Heart left ventricle (tissue), 16 donors: ENCODE results near the gene ROR1. TPM values are rescaled to one million over a fixed set of nuclear protein-coding genes. Genes with fewer than 3 reads are reported as not detected.
A peak's percentile ranks its signal among the peaks of the same experiment; 100 is the strongest.

Source experiments
- ATAC-seq, 4 donors: fragments of 200-7000 bp; cut with Tn5 transposase; one replicate each; pipeline ENCODE4 v1.9.1; 2020 to 2022; ENCODE audit warnings: moderate library complexity in 4 of 4, mild to moderate bottlenecking in 3 of 4, moderate number of reproducible peaks in 1 of 4
- DNase-seq, 5 donors: peaks; one replicate each; pipeline ENCODE4 v3.0.0-alpha.2; 2020
- H3K27ac ChIP-seq, 12 donors: fragments of 200-600 bp; sonication (generic) in 4 of 12; one replicate each; pipeline versions ENCODE4 v1.5.0 to v1.8.0; 2016 to 2022; ENCODE audit warnings: mild to moderate bottlenecking in 2 of 12
- H3K27me3 ChIP-seq, 9 donors: fragments of 200-600 bp; sonication (generic) in 2 of 9; one replicate each; pipeline versions ENCODE4 v1.5.1 to v1.8.0; 2016 to 2022; ENCODE audit warnings: mild to moderate bottlenecking in 3 of 9
- H3K36me3 ChIP-seq, 9 donors: fragments of 200-600 bp; sonication (generic) in 2 of 9; one replicate each; pipeline versions ENCODE4 v1.5.0 to v1.8.0; 2018 to 2022; ENCODE audit warnings: mild to moderate bottlenecking in 2 of 9
- H3K4me1 ChIP-seq, 12 donors: fragments of 200-600 bp; sonication (generic) in 4 of 12; one replicate each; pipeline versions ENCODE4 v1.5.0 to v1.8.0; 2016 to 2022; ENCODE audit warnings: mild to moderate bottlenecking in 3 of 12
- H3K4me3 ChIP-seq, 12 donors: fragments of 200-600 bp; sonication (generic) in 4 of 12; one replicate each; pipeline versions ENCODE4 v1.5.0 to v1.8.0; 2017 to 2022; ENCODE audit warnings: mild to moderate bottlenecking in 9 of 12, moderate library complexity in 4 of 12
- H3K9me3 ChIP-seq, 12 donors: fragments of 200-600 bp; sonication (generic) in 4 of 12; one replicate each; pipeline versions ENCODE4 v1.5.0 to v1.8.0; 2016 to 2022; ENCODE audit warnings: mild to moderate bottlenecking in 1 of 12
- POLR2A ChIP-seq, 2 donors: fragments of 450-650 bp; IDR thresholded peaks; one replicate each; pipeline ENCODE4 v1.6.1; 2017; ENCODE audit warnings: antibody characterized with exemption in 2 of 2, mild to moderate bottlenecking in 2 of 2, moderate library complexity in 2 of 2
- WGBS, 4 donors: extraction: QIAGEN DNeasy Blood & Tissue Kit in 2 of 4; methylation state at CpG; one replicate each; pipeline versions ENCODE4 v1.1.5 to v1.1.7; 2013 to 2018; 5-methylcytosine and 5-hydroxymethylcytosine counted together
- intact Hi-C, 10 donors: fragments of 100-400 bp; cut with DNase I; formaldehyde crosslinking; loops; one replicate each; pipeline versions ENCODE4 v1.11.1 to v1.14.2; 2022
- polyA plus RNA-seq, 2 donors: library from polyadenylated mRNA; stranded (reverse); fragments of 200-250 nt; gene quantifications; one replicate each; pipeline ENCODE4 v1.2.3, GENCODE V29; 2013
- total RNA-seq, 9 donors: library from RNA; depleted of rRNA in 2 of 9; stranded (reverse); fragments of >200 nt in 2 of 9; fragmentation: NEBNext Ultra II Directional in 3 of 9; extraction: Animal tissue kit (Norgen Biotek cat#: 25700) in 3 of 9; gene quantifications; one replicate each; pipeline versions ENCODE4 v1.1.0 to v1.2.4, GENCODE V29; 2016 to 2023
- TF ChIP-seq, protein P1 (sequence below), 12 donors: fragments of 200-600 bp; sonication (generic) in 4 of 12; IDR thresholded peaks; one replicate each; pipeline versions ENCODE4 v1.5.0 to v1.8.0; 2018 to 2022; ENCODE audit warnings: antibody characterized with exemption in 12 of 12, mild to moderate bottlenecking in 5 of 12
- donor health status: ischemic (EF 13 %, LVEDD 7.1; RV severe dilation, severe dysfunction).
- donor health status: healthy with polysubstance abuse.
- donor health status: DM: no; HTN: yes; CAD: no.
- donor health status: DM: no; HTN: no; CAD: no.
- donor health status: ischemic (EF 25% LVEDD 6.9; RV normal size, moderate dysfunction).
- donor health status: ischemic (EF 25% LVEDD 5.7; RV mildly dilated, moderate dysfunction).
- donor health status: healthy.
- donor health status: DM: yes; HTN: yes; CAD: no.
- donor health status: ischemic (EF 35%, LVEDD 5.7; RV mildly dilated, moderate dysfunction).
- donor health status: nonischemic (EF 11% LVEDD 7.7; RV severe dilation, severe dysfunction).
- donor health status: DM: yes; HTN: yes; CAD: no.
- donor health status: PGD.
- donor health status: ischemic (EF 29% LVEDD 5.4; RV normal size, mild dysfunction).
- donor health status: nonischemic (EF 23%, LVEDD 6.1; RV moderate dilation, normal function).

The ROR1 gene
- total and polyA plus RNA-seq, 11 donors: 4.1 to 35.3 (median 19.3) TPM

DNA sequence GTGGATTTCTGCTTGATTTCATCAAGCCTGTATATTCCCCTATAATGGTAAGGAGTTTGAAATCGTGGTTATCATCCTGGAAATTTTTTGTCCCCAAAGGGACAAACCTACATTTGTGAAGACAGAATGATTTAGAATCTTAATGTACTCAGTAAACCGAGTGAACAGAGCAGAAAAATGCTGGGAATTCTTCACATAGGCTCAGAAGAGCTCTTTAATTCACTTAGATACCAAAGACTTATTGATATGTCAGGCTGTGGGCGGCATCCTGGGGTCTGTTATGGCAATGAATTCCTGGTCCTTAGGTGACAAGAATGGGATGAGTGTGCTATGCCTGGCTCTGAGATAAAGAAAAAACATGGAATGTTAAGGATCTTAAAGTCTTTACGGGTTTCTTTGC is 74.9 kb downstream of the ROR1 start:
- ATAC-seq: no peak
- TF ChIP-seq POLR2A (IDR thresholded peaks at IDR 0.05): no peak
- TF ChIP-seq, protein P1, sequence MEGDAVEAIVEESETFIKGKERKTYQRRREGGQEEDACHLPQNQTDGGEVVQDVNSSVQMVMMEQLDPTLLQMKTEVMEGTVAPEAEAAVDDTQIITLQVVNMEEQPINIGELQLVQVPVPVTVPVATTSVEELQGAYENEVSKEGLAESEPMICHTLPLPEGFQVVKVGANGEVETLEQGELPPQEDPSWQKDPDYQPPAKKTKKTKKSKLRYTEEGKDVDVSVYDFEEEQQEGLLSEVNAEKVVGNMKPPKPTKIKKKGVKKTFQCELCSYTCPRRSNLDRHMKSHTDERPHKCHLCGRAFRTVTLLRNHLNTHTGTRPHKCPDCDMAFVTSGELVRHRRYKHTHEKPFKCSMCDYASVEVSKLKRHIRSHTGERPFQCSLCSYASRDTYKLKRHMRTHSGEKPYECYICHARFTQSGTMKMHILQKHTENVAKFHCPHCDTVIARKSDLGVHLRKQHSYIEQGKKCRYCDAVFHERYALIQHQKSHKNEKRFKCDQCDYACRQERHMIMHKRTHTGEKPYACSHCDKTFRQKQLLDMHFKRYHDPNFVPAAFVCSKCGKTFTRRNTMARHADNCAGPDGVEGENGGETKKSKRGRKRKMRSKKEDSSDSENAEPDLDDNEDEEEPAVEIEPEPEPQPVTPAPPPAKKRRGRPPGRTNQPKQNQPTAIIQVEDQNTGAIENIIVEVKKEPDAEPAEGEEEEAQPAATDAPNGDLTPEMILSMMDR (IDR thresholded peaks at IDR 0.05): no peak

DNA sequence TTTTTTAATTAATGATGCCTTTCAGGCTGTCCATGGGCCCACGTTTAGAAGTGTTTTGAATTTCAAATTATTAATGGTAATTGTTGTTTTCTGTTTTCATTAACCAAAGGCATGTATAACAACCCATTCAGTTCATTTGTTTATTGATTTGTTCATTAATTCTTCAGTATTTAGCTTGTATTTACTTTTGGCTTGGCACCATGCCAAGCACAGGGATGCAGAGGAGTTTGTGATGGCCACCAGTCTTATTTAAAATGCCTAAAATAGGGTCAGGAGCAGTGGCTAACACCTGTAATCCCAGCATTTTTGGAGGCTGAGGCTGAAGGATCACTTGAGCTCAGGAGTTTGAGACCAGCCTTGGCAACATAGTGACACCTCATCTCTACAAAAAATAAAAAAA is 75.3 kb downstream of the ROR1 start:
- H3K9me3 ChIP-seq: no peaks in the 10 kb centered on the region
- no peaks in the 10 kb centered on the region for H3K36me3 ChIP-seq
- H3K27me3 ChIP-seq: no peaks in the 10 kb centered on the region
- 73 to 90% (median 80%) methylated on average over 1 of the region's 1 CpG for WGBS, 4 donors
- intact Hi-C loops: no loop called here
- H3K27ac ChIP-seq: no peak overlapping the region
- TF ChIP-seq POLR2A (IDR thresholded peaks at IDR 0.05): no peak
- TF ChIP-seq, protein P1 (IDR thresholded peaks at IDR 0.05): no peak
- ATAC-seq (no peak), DNase-seq (no peak)
- peaks cover 0 to 33% (median 4%) of the 10 kb centered on the region in 12 donors for H3K4me1 ChIP-seq
- H3K4me3 ChIP-seq: no peak overlapping the region

More for the DNA sequence above, 74.9 kb downstream of the ROR1 start:
- intact Hi-C loops: no loop called here
- no peak for DNase-seq
- Histone ChIP-seq H3K27me3 (no peaks in the 10 kb centered on the region), H3K4me3 (no peak overlapping the region), H3K36me3 (no peaks in the 10 kb centered on the region), H3K9me3 (no peaks in the 10 kb centered on the region), H3K27ac (no peak overlapping the region), H3K4me1 (peaks cover 0 to 33% (median 4%) of the 10 kb centered on the region in 12 donors)
- 68 to 80% (median 75%) methylated on average over 4 of the region's 4 CpGs for WGBS, 4 donors

DNA sequence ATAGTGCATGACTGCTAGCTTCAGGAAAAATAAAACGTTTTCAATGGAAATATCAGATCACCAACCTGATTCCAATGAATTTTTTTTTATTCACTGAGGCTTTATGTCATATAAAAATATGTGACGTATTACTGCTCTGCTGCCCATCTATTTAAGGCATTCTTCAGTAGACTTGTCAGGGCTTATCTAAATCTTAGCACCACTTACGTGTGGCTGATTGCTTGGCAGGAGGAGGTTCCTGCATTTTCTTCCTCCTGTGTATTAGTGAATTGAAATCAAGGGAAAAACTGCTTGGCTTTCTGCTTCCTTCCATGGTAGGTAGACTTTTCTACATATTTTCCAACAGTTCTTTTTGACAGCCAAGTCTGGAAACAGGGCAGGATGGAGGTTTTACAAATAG is 80.3 kb downstream of the ROR1 start:
- intact Hi-C loops: loop anchor here in 2 of 10 donors (10.0 kb wide), 2 partner anchors 51 to 159 kb away; no protein-coding TSS in a partner anchor
- peak overlapping the region in 7 of 12 donors; percentile 21 to 73 (median 50) for H3K27ac ChIP-seq
- peak; percentile 48 to 81 (median 74) for ATAC-seq
- no peak for DNase-seq
- H3K4me3 ChIP-seq: peak overlapping the region in 3 of 12 donors; percentile 4 to 16 (median 12)
- WGBS, 4 donors: 30 to 35% (median 34%) methylated on average over 3 of the region's 3 CpGs
- peaks cover 0 to 11% (median 0%) of the 10 kb centered on the region in 12 donors for H3K9me3 ChIP-seq
- no peaks in the 10 kb centered on the region for H3K27me3 ChIP-seq
- H3K36me3 ChIP-seq: no peaks in the 10 kb centered on the region
- TF ChIP-seq, protein P1 (IDR thresholded peaks at IDR 0.05): no peak
- no peak for TF ChIP-seq POLR2A (IDR thresholded peaks at IDR 0.05)
- H3K4me1 ChIP-seq: peaks cover 0 to 30% (median 5%) of the 10 kb centered on the region in 12 donors

DNA sequence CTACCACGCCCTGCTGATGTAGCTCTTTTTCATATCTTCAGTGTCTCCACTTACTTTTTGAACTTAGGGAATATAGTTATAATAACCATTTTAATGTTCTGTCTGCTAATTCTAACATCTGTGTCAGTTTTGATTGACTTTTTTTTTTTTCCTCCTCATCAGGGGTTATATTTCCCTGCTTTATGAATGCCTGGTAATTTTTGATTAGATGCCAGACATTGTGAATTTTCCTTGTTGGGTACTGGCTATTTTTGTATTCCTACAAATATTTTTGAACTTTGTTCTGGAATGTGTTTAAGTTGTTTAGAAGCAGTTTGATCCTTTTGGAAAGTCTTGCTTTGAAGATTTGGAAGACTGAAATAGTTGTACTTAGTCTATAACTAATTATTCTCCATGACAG is 82.1 kb downstream of the ROR1 start:
- intact Hi-C loops: loop anchor here in 3 of 10 donors (5.0 to 10.0 kb wide), 3 partner anchors 49 to 161 kb away; no protein-coding TSS in a partner anchor
- TF ChIP-seq, protein P1 (IDR thresholded peaks at IDR 0.05): no peak
- TF ChIP-seq POLR2A (IDR thresholded peaks at IDR 0.05): no peak
- Histone ChIP-seq H3K27ac (peak overlapping the region in 5 of 12 donors; percentile 50 to 73 (median 63)), H3K4me1 (peaks cover 0 to 34% (median 7%) of the 10 kb centered on the region in 12 donors), H3K36me3 (no peaks in the 10 kb centered on the region), H3K9me3 (peaks cover 0 to 11% (median 0%) of the 10 kb centered on the region in 12 donors), H3K27me3 (no peaks in the 10 kb centered on the region), H3K4me3 (no peak overlapping the region)
- WGBS, 4 donors: 90 to 100% (median 94%) methylated on average over 1 of the region's 1 CpG
- DNase-seq (no peak), ATAC-seq (no peak)
